H1 (cell line): Measurements from ENCODE around the gene PDE9A. TPM values are rescaled to one million over a fixed set of nuclear protein-coding genes. Genes with fewer than 3 reads are reported as not detected.

Experiments
- CBX5 ChIP-seq: fragments of 300-800, 300-1000 bp; sonication (generic); IDR thresholded peaks from 2 replicates; pipeline ENCODE4 v1.7.1; 2016; ENCODE audit warnings: antibody characterized with exemption, low read length, low read depth
- CHD1 ChIP-seq: IDR thresholded peaks from 2 replicates; pipeline ENCODE4 v1.6.1; 2012; ENCODE audit warnings: low read depth, low read length, improper control_type of control experiment
- CREB1 ChIP-seq: IDR thresholded peaks from 2 replicates; pipeline ENCODE4 v1.6.1; 2012; ENCODE audit warnings: inconsistent platforms
- JUN ChIP-seq: IDR thresholded peaks from 2 replicates; pipeline ENCODE4 v1.6.1; 2011; ENCODE audit warnings: low read depth, mild to moderate bottlenecking, improper control_type of control experiment, low read length
- POLR2AphosphoS5 ChIP-seq: IDR thresholded peaks from 2 replicates; pipeline ENCODE4 v1.6.1; 2011; ENCODE audit warnings: low read depth, low read length
- SAP30 ChIP-seq: fragments of 300-600 bp; sonication (generic); IDR thresholded peaks from 2 replicates; pipeline ENCODE4 v1.7.1; 2012; ENCODE audit warnings: low read length, moderate library complexity, mild to moderate bottlenecking, inconsistent platforms; ENCODE audit not compliant: insufficient read depth, insufficient replicate concordance
- ZNF274 ChIP-seq: IDR thresholded peaks from 2 replicates; pipeline ENCODE4 v1.7.0; 2012; ENCODE audit warnings: low read length, borderline replicate concordance; ENCODE audit errors: extremely low read depth
- polyA plus RNA-seq, 7 experiments: library from polyadenylated mRNA; depleted of rRNA in 3 of 7; stranded (reverse) in 5 of 7; unstranded in 2 of 7; fragments of >200 nt in 5 of 7; fragments of 200-250 nt in 2 of 7; gene quantifications; 1 replicate in 5 of 7; 2 replicates in 1 of 7; 4 replicates in 1 of 7; pipeline versions ENCODE4 v1.2.1 to v1.2.3, GENCODE V29; 2011 to 2013; ENCODE audit warnings: missing spikeins in 2 of 7, mixed read lengths in 2 of 7
- total RNA-seq: library from RNA; stranded (reverse); fragmentation: NEBNext Ultra II Directional; extraction: Animal tissue kit (Norgen Biotek cat#: 25700); gene quantifications from 2 replicates; pipeline ENCODE4 v1.2.1, GENCODE V29; 2021

PDE9A gene
- total and polyA plus RNA-seq, 2 of the 8 experiments (the other 6 are each of a cell fraction or from before 2014, with no cell fraction given) = 39.2 to 45.9 TPM

DNA sequence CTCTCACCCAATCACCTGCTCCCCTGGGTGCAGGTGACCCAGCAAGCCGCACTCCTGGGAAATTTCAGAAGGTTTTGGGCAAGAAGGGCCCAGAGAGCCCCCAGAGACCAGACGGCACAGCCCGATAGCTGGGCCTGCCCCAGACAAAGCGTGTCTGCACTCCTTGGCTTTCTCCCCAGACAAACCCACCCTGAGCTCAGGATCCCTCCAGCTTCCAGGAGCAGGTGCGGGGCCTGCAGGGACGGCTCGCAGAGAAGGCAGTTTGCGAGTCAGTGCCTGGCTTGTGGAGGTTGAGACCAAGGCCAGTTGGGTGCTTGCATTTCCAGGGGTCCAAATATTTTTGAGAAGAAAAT lies 6.7 kb downstream of the PDE9A start (continued):
- no peak for TF ChIP-seq POLR2AphosphoS5
- TF ChIP-seq JUN = no peak
- TF ChIP-seq SAP30 = no peak
- TF ChIP-seq CREB1 = no peak
- TF ChIP-seq CBX5 = no peak
- TF ChIP-seq ZNF274 = no peak
- no peak for TF ChIP-seq CHD1
